Adrenal gland (tissue), 12 donors: Measurements from ENCODE around the gene HSD17B12. TPM values are rescaled to one million over a fixed set of nuclear protein-coding genes. Genes with fewer than 3 reads are reported as not detected.
A peak's percentile ranks its signal among the peaks of the same experiment; 100 is the strongest.

Experiments
- DNase-seq, 7 donors: peaks; one replicate each; pipeline ENCODE4 v3.0.0-alpha.2; 2019 to 2020
- H3K27ac ChIP-seq, 5 donors: fragments of 200-600 bp; sonication (generic) in 4 of 5; 1 replicate in 3 of 5; 2 replicates in 2 of 5; pipeline versions ENCODE4 v1.5.1 to v1.8.0; 2016 to 2020; ENCODE audit warnings: mild to moderate bottlenecking in 1 of 5
- H3K27me3 ChIP-seq: fragments of 200-600 bp; 2 replicates; pipeline ENCODE4 v1.8.0; 2021
- H3K36me3 ChIP-seq, 2 donors: fragments of 200-600 bp; replicated peaks in 1 of 2; 1 replicate in 1 of 2; 2 replicates in 1 of 2; pipeline versions ENCODE4 v1.5.1 to v1.8.0; 2018 to 2022
- H3K4me1 ChIP-seq, 2 donors: fragments of 200-600 bp; replicated peaks in 1 of 2; 1 replicate in 1 of 2; 2 replicates in 1 of 2; pipeline versions ENCODE4 v1.5.1 to v1.8.0; 2018 to 2021
- H3K4me3 ChIP-seq, 4 donors: fragments of 200-600 bp; sonication (generic) in 3 of 4; one replicate each; pipeline ENCODE4 v1.5.1; 2016 to 2018
- H3K9me3 ChIP-seq, 3 donors: fragments of 200-600 bp; sonication (generic) in 1 of 3; replicated peaks in 1 of 3; 1 replicate in 2 of 3; 2 replicates in 1 of 3; pipeline versions ENCODE4 v1.5.1 to v1.8.0; 2016 to 2021
- POLR2A ChIP-seq, 2 donors: fragments of 450-650 bp; IDR thresholded peaks; one replicate each; pipeline ENCODE4 v1.6.1; 2017; ENCODE audit warnings: antibody characterized with exemption in 2 of 2, mild to moderate bottlenecking in 2 of 2, moderate library complexity in 1 of 2
- WGBS, 4 donors: extraction: QIAGEN DNeasy Blood & Tissue Kit in 2 of 4; methylation state at CpG; one replicate each; pipeline versions ENCODE4 v1.1.5 to v1.1.7; 2013 to 2017; 5-methylcytosine and 5-hydroxymethylcytosine counted together
- intact Hi-C, 2 donors: fragments of 100-400 bp; cut with DNase I; formaldehyde crosslinking; loops; one replicate each; pipeline versions ENCODE4 v1.14.1 to v1.15.0; 2022 to 2023
- polyA plus RNA-seq, 3 donors: library from polyadenylated mRNA; stranded (reverse); fragments of 200-250 nt in 2 of 3; fragments of 350-450 nt in 1 of 3; fragmentation: Illumina TruSeq in 1 of 3; extraction: RNeasy Lipid Tissue Mini Kit (QIAGEN cat#74804) in 1 of 3; gene quantifications; one replicate each; pipeline ENCODE4 v1.2.3, GENCODE V29; 2013 to 2014
- total RNA-seq, 9 donors: library from RNA; depleted of rRNA in 4 of 9; stranded (reverse); fragments of >200 nt in 4 of 9; fragments of 120-200 nt in 1 of 9; fragmentation: NEBNext Ultra II Directional in 1 of 9; extraction: Animal tissue kit (Norgen Biotek cat#: 25700) in 1 of 9; gene quantifications; one replicate each; pipeline versions ENCODE4 v1.1.0 to v1.2.4, GENCODE V29; 2013 to 2023
- TF ChIP-seq, protein P1 (sequence below), 6 experiments: fragments of 450-650 bp in 4 of 6; fragments of 200-600 bp in 2 of 6; sonication (generic) in 1 of 6; IDR thresholded peaks; 1 replicate in 5 of 6; 2 replicates in 1 of 6; pipeline versions ENCODE4 v1.5.1 to v1.8.0; 2016 to 2021; ENCODE audit warnings: antibody characterized with exemption in 6 of 6, mild to moderate bottlenecking in 2 of 6, moderate library complexity in 1 of 6
- donor health status: healthy with polysubstance abuse.
- donor health status: Bipolar disorder and iron deficiency.
- donor health status: DM: yes; HTN: yes; CAD: no.
- donor health status: DM: no; HTN: no; CAD: no.
- donor health status: DM: no; HTN: no; CAD: no.
- donor health status: DM: yes; HTN: yes; CAD: no.

The HSD17B12 gene
- total and polyA plus RNA-seq, 12 donors: 37.1 to 342 (median 94.6) TPM

DNA sequence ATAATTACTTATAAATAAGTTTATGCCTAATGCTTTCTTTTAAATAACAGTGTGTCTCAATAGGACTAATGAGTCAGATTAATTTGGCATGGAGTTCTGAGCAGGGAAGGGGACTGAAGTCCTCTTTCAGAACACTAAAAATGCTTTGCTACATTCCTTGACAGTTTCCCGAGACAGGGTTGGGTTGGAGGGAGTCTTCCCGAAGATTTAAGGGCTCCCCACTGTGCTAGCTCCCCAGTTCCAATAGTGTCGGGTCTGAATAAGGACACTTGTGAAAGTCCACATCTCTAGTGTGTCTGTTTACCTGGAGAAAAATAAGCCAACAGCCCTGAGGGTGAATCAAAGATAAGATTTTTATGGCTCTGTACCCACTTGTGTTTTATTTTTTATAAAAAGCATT is 41.8 kb upstream of the HSD17B12 start:
- intact Hi-C loops: no loop called here
- H3K27me3 ChIP-seq: peaks cover 34% of the 10 kb centered on the region
- WGBS, 4 donors: 11 to 29% (median 16%) methylated on average over 3 of the region's 3 CpGs

DNA sequence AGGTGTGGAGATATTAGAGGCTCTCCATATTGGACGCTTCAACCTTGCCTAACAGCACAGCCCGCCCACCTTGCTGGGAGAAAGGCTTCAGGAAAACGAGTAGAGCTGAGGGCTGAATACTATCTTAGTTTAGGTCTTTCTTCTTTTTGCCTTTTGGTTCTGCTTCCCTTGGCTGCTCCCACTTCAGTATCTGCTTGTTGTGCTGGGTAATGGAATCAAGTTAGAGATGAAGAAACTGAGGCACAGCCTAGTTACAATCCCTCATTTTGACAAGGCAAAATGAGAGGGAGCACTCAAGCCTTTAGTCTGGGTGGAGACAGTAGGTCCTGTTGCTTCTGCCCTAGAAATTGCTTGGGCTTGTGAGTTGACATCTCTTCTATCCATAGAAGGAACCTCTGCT is 41.3 kb upstream of the HSD17B12 start:
- Histone ChIP-seq H3K27ac (no peak overlapping the region), H3K9me3 (no peaks in the 10 kb centered on the region), H3K36me3 (no peaks in the 10 kb centered on the region), H3K27me3 (peaks cover 34% of the 10 kb centered on the region), H3K4me3 (no peak overlapping the region), H3K4me1 (no peaks in the 10 kb centered on the region)
- WGBS, 4 donors: 35 to 48% (median 40%) methylated on average over 3 of the region's 3 CpGs
- TF ChIP-seq POLR2A (IDR thresholded peaks at IDR 0.05): no peak
- TF ChIP-seq, protein P1, sequence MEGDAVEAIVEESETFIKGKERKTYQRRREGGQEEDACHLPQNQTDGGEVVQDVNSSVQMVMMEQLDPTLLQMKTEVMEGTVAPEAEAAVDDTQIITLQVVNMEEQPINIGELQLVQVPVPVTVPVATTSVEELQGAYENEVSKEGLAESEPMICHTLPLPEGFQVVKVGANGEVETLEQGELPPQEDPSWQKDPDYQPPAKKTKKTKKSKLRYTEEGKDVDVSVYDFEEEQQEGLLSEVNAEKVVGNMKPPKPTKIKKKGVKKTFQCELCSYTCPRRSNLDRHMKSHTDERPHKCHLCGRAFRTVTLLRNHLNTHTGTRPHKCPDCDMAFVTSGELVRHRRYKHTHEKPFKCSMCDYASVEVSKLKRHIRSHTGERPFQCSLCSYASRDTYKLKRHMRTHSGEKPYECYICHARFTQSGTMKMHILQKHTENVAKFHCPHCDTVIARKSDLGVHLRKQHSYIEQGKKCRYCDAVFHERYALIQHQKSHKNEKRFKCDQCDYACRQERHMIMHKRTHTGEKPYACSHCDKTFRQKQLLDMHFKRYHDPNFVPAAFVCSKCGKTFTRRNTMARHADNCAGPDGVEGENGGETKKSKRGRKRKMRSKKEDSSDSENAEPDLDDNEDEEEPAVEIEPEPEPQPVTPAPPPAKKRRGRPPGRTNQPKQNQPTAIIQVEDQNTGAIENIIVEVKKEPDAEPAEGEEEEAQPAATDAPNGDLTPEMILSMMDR (IDR thresholded peaks at IDR 0.05): no peak
- intact Hi-C loops: no loop called here
- no peak for DNase-seq

More for the DNA sequence above, 41.8 kb upstream of the HSD17B12 start:
- TF ChIP-seq POLR2A (IDR thresholded peaks at IDR 0.05): no peak
- TF ChIP-seq, protein P1 (IDR thresholded peaks at IDR 0.05): no peak
- no peaks in the 10 kb centered on the region for H3K36me3 ChIP-seq
- no peaks in the 10 kb centered on the region for H3K4me1 ChIP-seq
- no peak overlapping the region for H3K27ac ChIP-seq
- H3K9me3 ChIP-seq: no peaks in the 10 kb centered on the region
- H3K4me3 ChIP-seq: no peak overlapping the region
- no peak for DNase-seq

DNA sequence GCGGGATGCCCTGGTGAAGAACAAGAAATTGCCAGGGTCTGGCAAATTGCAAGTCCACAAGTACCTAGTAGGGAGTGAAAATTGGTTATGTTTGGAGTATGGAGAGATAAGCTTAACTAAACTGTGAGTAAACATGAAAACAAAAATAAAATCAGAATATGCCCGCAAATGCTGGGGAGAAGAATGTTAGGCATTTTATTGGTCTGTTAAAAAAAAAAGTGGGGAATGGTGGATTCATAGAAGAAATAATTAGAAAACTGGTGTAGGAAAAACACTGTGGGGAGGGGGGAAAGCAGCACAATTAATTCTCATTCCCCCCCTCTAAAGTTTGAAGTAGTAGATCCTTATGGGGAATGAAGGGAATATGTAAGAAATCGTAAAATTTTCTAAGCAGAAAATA is 40.6 kb upstream of the HSD17B12 start:
- no peak for TF ChIP-seq POLR2A (IDR thresholded peaks at IDR 0.05)
- TF ChIP-seq, protein P1 (IDR thresholded peaks at IDR 0.05): no peak
- Histone ChIP-seq H3K27me3 (peaks cover 34% of the 10 kb centered on the region), H3K36me3 (no peaks in the 10 kb centered on the region), H3K9me3 (no peaks in the 10 kb centered on the region), H3K4me1 (peaks cover 4% of the 10 kb centered on the region in 2 donors), H3K4me3 (no peak overlapping the region), H3K27ac (no peak overlapping the region)
- WGBS, 4 donors: 82 to 89% (median 85%) methylated on average over 3 of the region's 3 CpGs
- DNase-seq: no peak
- intact Hi-C loops: no loop called here

DNA sequence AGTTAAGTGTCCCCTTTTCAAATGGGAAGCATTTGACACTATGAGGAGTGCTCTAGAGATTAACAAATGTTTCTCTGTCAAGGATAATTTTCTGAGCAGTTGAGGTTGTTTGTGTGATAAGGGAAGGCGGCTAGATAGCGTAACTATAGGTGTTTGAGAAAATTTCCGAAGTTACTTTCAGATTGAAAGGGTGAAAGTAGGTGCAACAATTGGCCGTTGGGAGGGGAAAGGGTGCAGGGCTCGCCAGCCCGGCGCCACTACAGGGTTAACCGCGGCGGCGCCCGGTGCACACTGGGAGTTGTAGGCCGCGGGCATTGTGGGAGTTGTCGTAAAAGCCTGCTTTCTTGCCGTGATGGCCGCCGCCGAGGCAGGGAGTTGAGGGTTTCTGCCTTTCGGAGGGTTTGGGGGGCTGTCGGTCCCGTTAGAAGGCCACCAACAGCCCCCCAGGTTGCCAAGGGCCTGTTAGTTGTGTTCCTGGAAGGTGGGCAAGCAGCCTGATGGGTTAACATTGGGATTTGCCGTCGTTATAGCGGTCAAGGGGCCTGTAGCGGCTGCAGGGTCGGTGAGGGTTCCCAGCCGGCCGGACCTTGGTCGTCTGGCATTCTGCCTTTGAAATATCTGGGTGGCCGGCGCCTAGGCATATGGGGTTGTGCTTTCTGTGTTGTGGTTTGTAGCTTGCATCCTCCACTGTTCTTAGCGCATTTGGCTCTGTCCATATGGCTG is 36.5 kb upstream of the HSD17B12 start:
- TF ChIP-seq POLR2A (IDR thresholded peaks at IDR 0.05): peak in 1 of 2 donors; percentile 22
- TF ChIP-seq, protein P1 (IDR thresholded peaks at IDR 0.05): peak in 1 of 6 experiments; percentile 8
- intact Hi-C loops: no loop called here

More for the DNA sequence above, 36.5 kb upstream of the HSD17B12 start:
- Histone ChIP-seq H3K27ac (peak overlapping the region in 4 of 5 donors; percentile 33 to 83 (median 48)), H3K4me3 (peak overlapping the region; percentile 25 to 90 (median 84)), H3K4me1 (peaks cover 10% of the 10 kb centered on the region in 2 donors), H3K9me3 (no peaks in the 10 kb centered on the region), H3K36me3 (no peaks in the 10 kb centered on the region), H3K27me3 (peaks cover 23% of the 10 kb centered on the region)
- WGBS, 4 donors: 0 to 1% (median 1%) methylated on average over 27 to 33 of the region's 33 CpGs
- DNase-seq: peak; percentile 82 to 91 (median 85)
